Activated CD8-positive, alpha-beta memory T cell treated with anti-CD3 and anti-CD28 coated beads, Interleukin-2, amount 10 ng/mL, durations not matched to agents 7 days and 5 days (primary cell): ENCODE data around the gene UMODL1. TPM values are rescaled to one million over a fixed set of nuclear protein-coding genes. Genes with fewer than 3 reads are reported as not detected.
"Not testable (repeated sequence)": the region's sequence is repeated elsewhere in the genome, so short reads cannot be mapped to it uniquely, and the experiment has no call there.

Experiments
- ATAC-seq: fragments of 150-1000 bp; cut with Tn5 transposase; one replicate; pipeline ENCODE4 v1.10.0; 2021; ENCODE audit warnings: moderate library complexity
- CTCF ChIA-PET: fragments of 350-600 bp; sonication (Branson Sonifier 250); formaldehyde crosslinking; loops from one replicate; lab custom pipeline; 2021; ENCODE audit warnings: antibody characterized with exemption; lab: Charles Lee
- DNase-seq: peaks from one replicate; pipeline ENCODE4 v3.0.0-alpha.2; 2020
- H3K27ac Mint-ChIP-seq: one replicate; pipeline ENCODE4 v1.8.0; 2021; ENCODE audit warnings: mild to moderate bottlenecking, mixed read lengths
- H3K27me3 Mint-ChIP-seq: one replicate; pipeline ENCODE4 v1.8.0; 2021; ENCODE audit warnings: mixed read lengths
- H3K36me3 Mint-ChIP-seq: one replicate; pipeline ENCODE4 v1.8.0; 2021; ENCODE audit warnings: mild to moderate bottlenecking, mixed read lengths
- H3K4me1 Mint-ChIP-seq: one replicate; pipeline ENCODE4 v1.8.0; 2021; ENCODE audit warnings: mixed read lengths
- H3K4me3 Mint-ChIP-seq: one replicate; pipeline ENCODE4 v1.8.0; 2021; ENCODE audit warnings: mild to moderate bottlenecking, moderate library complexity, mixed read lengths
- H3K9me3 Mint-ChIP-seq: one replicate; pipeline ENCODE4 v1.8.0; 2022; ENCODE audit warnings: low read depth, mixed read lengths
- total RNA-seq, 2 experiments: library from RNA; stranded (reverse); gene quantifications; one replicate each; pipeline ENCODE4 v1.2.3, GENCODE V29; 2021

The UMODL1 gene
- total RNA-seq, 2 experiments from 2014 or later = 0.05 TPM; not detected in 1

DNA sequence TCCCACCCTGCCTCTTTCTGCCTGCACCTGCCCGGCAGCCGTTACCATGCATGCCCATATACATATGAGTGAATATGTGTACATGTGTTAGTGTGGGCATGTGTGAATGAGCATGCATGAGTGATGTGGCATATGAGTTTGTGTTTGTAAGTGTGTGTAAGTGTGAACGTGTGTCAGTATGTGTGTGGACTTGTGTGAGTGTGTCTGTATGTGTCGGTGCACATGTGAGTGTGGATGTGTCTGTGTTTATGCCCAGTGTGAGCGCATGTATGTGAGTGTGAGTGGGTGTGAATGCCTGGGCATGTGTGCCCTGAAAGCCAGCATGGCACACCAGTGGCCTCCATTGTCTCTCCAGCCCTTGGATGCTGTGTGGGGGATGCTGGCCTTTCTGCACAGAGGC lies 2.5 kb upstream of the UMODL1 start:
- Mint-ChIP-seq H3K4me3 (no peak overlapping the region), H3K36me3 (no peaks in the 10 kb centered on the region), H3K4me1 (peaks cover 13% of the 10 kb centered on the region), H3K27me3 (peaks cover 7% of the 10 kb centered on the region), H3K27ac (no peak overlapping the region), H3K9me3 (no peaks in the 10 kb centered on the region)
- CTCF ChIA-PET = no interaction called here
- no peak for ATAC-seq
- no peak for DNase-seq

- Mint-ChIP-seq H3K27me3 (peaks cover 7% of the 10 kb centered on the region), H3K4me1 (peaks cover 5% of the 10 kb centered on the region), H3K9me3 (no peaks in the 10 kb centered on the region), H3K27ac (no peak overlapping the region), H3K4me3 (no peak overlapping the region), H3K36me3 (no peaks in the 10 kb centered on the region)
- ATAC-seq = no peak
- DNase-seq = no peak
- CTCF ChIA-PET = no interaction called here
Measured at GRCh38 chr21:42069327-42069726, 1.8 kb upstream of the UMODL1 start.

- Mint-ChIP-seq H3K27me3 (peaks cover 7% of the 10 kb centered on the region), H3K9me3 (no peaks in the 10 kb centered on the region), H3K4me1 (peaks cover under 1% of the 10 kb centered on the region), H3K27ac (no peak overlapping the region), H3K4me3 (no peak overlapping the region), H3K36me3 (no peaks in the 10 kb centered on the region)
- DNase-seq = no peak
- ATAC-seq = no peak
- CTCF ChIA-PET = no interaction called here
Measured at GRCh38 chr21:42069843-42070242, 1.3 kb upstream of the UMODL1 start.

DNA sequence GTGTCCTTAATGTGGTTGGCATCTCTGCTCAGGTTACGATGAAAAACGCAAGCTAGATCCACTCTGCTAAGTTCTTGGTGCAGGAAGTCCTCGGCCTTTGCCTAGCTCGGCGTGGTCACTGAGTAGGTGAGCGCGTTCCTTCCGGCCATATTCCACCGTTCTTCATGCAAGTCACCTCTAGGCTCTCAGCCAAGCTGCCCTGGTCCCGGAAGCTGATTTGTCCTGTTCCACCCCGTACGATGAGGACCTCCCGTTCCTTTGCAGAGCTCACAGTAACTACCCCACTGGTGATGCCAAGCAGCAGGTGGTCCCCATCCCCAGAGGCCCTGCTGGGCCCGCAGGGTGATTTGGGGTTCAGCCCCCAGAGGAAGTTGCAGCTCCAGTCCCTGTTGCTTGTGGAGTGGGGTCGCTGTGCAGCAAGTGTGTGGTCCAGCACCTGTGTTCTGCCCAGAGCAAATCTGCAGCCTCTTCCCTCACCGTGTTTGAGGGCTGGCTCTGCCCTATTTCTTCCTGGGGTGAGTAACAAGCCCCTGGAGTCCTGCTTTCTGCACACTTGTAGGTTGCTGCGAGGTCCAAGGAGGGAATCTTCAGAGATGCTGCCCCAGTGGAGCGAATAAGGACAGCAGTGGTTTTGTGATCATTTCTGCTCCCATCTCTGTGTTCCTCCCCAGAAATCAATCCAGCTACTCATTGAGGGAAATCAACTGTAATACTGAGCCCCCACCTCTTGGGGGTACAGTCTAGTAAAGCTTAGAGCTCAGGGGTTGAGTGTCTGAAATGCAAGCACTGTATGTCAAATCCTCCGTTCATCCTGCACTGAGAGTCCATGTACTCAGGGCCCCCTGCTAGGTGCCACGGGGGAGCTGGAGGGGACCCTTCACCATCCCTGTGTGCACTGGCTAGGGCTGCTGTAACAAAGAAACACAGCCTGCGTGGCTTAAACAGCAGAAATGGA lies 2.3 kb downstream of the UMODL1 start:
- no peaks in the 10 kb centered on the region for H3K9me3 Mint-ChIP-seq
- ATAC-seq (no peak), DNase-seq (no peak)
- CTCF ChIA-PET = interaction anchor here (0.7 to 1.2 kb wide), 3 partner anchors 9 to 44 kb away, joined by 3 to 5 read pairs (median 4); no protein-coding TSS in a partner anchor
- H3K4me3 Mint-ChIP-seq = no peak overlapping the region
- H3K4me1 Mint-ChIP-seq = peaks cover 9% of the 10 kb centered on the region
- no peak overlapping the region for H3K27ac Mint-ChIP-seq
- H3K27me3 Mint-ChIP-seq = peaks cover 7% of the 10 kb centered on the region
- no peaks in the 10 kb centered on the region for H3K36me3 Mint-ChIP-seq

DNA sequence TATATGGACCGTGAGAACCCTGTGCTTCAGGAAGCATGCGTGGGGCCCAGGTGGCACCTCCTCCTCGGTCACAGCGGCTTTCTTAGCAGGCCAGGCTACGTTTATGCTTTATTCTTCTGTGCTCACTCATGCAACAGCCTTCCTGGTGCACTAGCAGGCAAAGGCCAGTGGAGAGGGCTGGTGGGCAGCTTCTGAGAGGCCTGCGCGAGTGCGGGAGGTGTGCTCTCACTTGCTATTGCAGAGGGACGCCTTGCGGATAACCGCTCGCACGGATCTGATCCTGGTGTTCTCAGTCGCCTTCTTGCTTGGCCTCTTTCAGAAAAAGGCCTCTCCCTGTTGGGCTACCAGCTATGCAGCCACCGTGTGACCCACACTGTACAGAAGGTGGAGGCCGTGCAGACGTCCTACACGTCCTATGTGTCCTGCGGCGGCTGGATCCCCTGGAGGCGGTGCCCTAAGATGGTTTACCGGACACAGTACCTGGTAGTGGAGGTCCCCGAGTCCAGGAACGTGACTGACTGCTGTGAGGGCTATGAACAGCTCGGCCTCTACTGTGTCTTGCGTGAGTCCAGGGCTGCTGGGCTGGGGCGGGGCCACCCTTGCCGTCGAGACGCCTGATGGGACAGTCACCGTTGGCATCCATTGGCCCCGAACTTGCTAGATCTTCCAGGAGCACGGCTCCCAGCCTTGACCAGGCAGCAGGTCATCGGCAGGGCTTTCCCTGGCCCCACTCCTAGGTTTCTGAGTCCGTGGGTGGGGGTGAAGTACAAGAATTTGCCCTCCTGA lies 4.8 kb downstream of the UMODL1 start:
- Mint-ChIP-seq H3K36me3 (no peaks in the 10 kb centered on the region), H3K27me3 (peaks cover 3% of the 10 kb centered on the region), H3K9me3 (no peaks in the 10 kb centered on the region), H3K4me1 (peaks cover 14% of the 10 kb centered on the region), H3K27ac (no peak overlapping the region), H3K4me3 (no peak overlapping the region)
- CTCF ChIA-PET = interaction anchor here (1.8 kb wide), 1 partner anchor 32 kb away, joined by 6 read pairs; no protein-coding TSS in a partner anchor
- ATAC-seq (no peak), DNase-seq (no peak)

DNA sequence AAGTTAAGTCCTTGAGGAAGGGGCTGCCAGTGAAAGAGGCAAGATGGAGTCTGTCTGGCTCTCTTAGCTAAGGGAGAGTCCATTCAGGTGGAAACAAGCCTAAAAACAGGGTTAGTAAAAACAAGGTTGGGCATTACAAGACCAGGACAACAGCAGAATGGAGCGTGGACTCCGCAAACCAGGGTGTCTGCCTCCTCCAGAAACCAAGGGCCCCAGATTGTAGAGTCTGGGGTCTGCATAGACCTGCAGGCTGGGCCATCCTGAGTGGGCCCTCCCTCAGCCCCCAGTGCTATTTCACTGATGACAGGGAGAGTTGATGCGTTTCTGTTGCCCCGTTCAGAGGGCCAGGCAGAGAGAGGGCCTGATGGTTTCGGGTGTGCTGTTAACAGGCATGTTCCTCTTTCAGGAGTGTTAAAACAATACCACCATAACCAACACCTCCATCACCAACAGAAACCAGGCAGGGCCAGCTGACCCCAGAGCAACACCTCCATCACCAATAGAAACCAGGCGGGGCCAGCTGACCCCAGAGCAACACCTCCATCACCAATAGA lies 6.6 kb downstream of the UMODL1 start:
- DNase-seq, H3K36me3 Mint-ChIP-seq, H3K27me3 Mint-ChIP-seq, ATAC-seq, H3K27ac Mint-ChIP-seq, H3K4me3 Mint-ChIP-seq, CTCF ChIA-PET, H3K9me3 Mint-ChIP-seq: not testable (repeated sequence)
- peaks cover 14% of the 10 kb centered on the region for H3K4me1 Mint-ChIP-seq

DNA sequence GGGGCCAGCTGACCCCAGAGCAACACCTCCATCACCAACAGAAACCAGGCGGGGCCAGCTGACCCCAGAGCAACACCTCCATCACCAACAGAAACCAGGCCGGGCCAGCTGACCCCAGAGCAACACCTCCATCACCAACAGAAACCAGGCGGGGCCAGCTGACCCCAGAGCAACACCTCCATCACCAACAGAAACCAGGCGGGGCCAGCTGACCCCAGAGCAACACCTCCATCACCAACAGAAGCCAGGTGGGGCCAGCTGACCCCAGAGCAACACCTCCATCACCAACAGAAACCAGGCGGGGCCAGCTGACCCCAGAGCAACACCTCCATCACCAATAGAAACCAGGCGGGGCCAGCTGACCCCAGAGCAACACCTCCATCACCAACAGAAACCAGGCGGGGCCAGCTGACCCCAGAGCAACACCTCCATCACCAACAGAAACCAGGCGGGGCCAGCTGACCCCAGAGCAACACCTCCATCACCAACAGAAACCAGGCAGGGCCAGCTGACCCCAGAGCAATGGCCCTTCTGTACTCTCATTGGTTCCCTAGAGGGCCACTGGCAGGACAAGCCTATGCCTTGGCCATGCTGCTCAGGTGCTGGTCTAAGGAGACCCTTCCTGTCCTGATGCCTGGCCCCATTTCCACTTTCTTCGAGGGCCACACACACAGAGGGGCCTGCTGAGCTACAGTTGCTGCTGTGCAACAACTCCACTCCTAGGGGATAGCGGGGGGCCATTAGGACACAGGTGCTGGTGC lies 7.3 kb downstream of the UMODL1 start:
- H3K4me3 Mint-ChIP-seq, ATAC-seq, CTCF ChIA-PET, DNase-seq, H3K36me3 Mint-ChIP-seq, H3K9me3 Mint-ChIP-seq, H3K27ac Mint-ChIP-seq, H3K27me3 Mint-ChIP-seq: not testable (repeated sequence)
- H3K4me1 Mint-ChIP-seq = peaks cover 14% of the 10 kb centered on the region

GRCh38 chr21:42079008-42079938 lies 8.2 kb downstream of the UMODL1 start:
- H3K4me3 Mint-ChIP-seq = no peak overlapping the region
- peaks cover 14% of the 10 kb centered on the region for H3K4me1 Mint-ChIP-seq
- H3K9me3 Mint-ChIP-seq = no peaks in the 10 kb centered on the region
- no peak for DNase-seq
- H3K36me3 Mint-ChIP-seq = no peaks in the 10 kb centered on the region
- H3K27me3 Mint-ChIP-seq = no peaks in the 10 kb centered on the region
- CTCF ChIA-PET = interaction anchor here (0.6 kb wide), 1 partner anchor 46 kb away, joined by 3 read pairs; no protein-coding TSS in a partner anchor
- ATAC-seq = peak; percentile 12
- peak overlapping the region; percentile 22 for H3K27ac Mint-ChIP-seq

DNA sequence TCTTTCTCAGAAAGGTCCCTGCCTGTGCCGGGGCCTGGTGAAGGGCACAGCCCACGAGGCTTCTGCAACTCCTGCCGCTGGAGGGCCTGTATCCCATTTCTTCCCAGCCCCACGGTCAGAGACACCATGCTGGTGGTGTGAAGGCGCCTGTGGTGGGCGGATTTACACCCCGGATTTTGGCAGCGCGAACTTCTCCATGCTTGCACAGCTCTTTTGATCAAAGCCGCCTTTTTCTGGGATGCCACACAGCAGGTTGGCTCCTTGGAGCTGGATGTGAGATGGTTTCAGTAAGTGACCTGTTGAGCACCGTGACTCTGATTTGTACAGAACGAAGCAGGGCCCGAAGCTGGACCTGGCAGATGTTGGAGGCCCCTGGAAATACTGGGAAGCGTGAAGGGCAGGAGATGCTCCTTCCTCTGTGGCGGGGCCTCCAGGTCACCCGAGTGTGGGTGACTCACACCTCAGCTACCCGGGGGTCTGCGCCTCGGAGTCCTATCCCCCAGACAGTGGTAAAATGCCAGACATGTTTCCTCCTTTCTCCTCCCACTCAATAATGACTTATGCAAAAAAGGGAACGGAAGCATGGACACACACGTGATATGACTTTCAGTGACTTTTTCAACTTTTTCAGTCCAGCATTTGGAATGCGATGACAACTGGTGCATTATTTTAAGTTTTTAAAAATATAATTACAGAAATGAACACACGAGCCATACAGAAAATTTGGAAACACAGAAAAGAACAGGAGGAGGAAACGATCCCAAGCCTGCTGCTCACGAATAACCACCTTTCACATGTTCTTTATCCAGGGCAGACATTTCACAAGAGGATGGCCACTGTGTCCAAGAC lies 9.0 kb downstream of the UMODL1 start:
- Mint-ChIP-seq H3K4me1 (peaks cover 14% of the 10 kb centered on the region), H3K36me3 (no peaks in the 10 kb centered on the region), H3K27me3 (no peaks in the 10 kb centered on the region), H3K4me3 (no peak overlapping the region), H3K27ac (no peak overlapping the region), H3K9me3 (no peaks in the 10 kb centered on the region)
- DNase-seq (no peak), ATAC-seq (no peak)
- CTCF ChIA-PET = interaction anchor here (0.6 kb wide), 1 partner anchor 47 kb away, joined by 3 read pairs; no protein-coding TSS in a partner anchor

- Mint-ChIP-seq H3K4me1 (peaks cover 14% of the 10 kb centered on the region), H3K36me3 (no peaks in the 10 kb centered on the region), H3K27me3 (no peaks in the 10 kb centered on the region), H3K27ac (no peak overlapping the region), H3K9me3 (no peaks in the 10 kb centered on the region), H3K4me3 (no peak overlapping the region)
- CTCF ChIA-PET = no interaction called here
- ATAC-seq = no peak
- no peak for DNase-seq
Measured at GRCh38 chr21:42080788-42081083, 9.6 kb downstream of the UMODL1 start.

DNA sequence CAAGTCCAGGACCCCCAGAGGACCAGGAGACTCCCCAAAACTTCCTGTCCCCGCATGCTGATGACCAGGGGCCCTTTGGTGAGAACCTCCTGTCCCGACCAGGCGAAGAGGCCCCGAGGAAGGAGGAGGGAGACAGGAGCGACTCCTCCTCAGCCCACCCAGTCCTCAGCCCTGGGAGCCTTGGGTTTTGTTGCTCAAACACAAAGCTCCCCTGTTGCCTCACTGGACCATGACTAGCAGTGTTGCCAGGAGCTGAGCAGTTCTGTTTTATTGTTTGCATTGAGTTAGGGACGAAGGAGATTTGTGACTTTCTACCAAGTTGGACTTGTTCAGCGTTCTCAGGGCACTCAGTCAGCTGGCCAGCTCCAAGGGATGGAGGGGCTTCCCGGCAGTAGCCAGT lies 10.0 kb downstream of the UMODL1 start:
- Mint-ChIP-seq H3K27me3 (no peaks in the 10 kb centered on the region), H3K27ac (no peak overlapping the region), H3K36me3 (no peaks in the 10 kb centered on the region), H3K4me1 (peaks cover 14% of the 10 kb centered on the region), H3K9me3 (no peaks in the 10 kb centered on the region), H3K4me3 (no peak overlapping the region)
- ATAC-seq (no peak), DNase-seq (no peak)
- CTCF ChIA-PET = no interaction called here
